ENCODE results near the gene KHK.

DNA sequence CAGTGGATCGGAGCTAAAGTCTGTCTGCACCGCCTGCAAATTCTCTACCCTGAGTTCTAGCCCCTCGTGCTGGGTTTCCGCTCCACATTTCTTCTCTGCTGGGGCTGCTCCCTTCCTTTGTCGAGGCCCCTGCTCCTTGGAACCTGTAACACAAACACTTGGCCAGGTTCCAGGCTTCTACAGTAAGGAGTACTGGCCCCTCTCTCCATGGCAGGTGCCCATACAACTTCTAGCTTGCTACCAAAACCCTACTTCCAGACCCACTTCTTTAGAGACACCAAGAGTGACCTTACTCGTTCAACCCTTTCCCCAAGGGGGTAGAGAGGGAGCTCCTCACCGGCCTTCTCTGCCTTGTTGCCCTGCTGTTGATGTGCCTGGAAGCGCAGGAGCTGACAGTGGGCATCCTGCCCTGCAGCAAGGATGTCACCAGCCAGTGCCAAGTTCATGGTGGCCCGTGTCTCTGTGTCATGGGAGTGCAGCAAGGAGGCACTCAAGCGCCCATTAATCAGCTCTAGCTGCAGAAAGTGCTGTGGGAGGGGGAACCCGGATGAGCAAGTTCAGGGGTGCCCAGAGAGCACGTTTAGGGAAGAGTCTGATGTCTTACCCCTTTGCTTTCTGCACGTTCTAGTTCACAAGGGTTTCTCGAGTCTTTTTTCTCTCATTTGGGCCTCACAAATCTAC lies 46.8 kb downstream of the KHK start:
- TF ChIP-seq, protein P1, sequence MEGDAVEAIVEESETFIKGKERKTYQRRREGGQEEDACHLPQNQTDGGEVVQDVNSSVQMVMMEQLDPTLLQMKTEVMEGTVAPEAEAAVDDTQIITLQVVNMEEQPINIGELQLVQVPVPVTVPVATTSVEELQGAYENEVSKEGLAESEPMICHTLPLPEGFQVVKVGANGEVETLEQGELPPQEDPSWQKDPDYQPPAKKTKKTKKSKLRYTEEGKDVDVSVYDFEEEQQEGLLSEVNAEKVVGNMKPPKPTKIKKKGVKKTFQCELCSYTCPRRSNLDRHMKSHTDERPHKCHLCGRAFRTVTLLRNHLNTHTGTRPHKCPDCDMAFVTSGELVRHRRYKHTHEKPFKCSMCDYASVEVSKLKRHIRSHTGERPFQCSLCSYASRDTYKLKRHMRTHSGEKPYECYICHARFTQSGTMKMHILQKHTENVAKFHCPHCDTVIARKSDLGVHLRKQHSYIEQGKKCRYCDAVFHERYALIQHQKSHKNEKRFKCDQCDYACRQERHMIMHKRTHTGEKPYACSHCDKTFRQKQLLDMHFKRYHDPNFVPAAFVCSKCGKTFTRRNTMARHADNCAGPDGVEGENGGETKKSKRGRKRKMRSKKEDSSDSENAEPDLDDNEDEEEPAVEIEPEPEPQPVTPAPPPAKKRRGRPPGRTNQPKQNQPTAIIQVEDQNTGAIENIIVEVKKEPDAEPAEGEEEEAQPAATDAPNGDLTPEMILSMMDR (IDR thresholded peaks at IDR 0.05): no peak
- TF ChIP-seq POLR2AphosphoS5 (IDR thresholded peaks at IDR 0.05) (no peak), POLR2A (IDR thresholded peaks at IDR 0.05) (no peak), EP300 (IDR thresholded peaks at IDR 0.05) (no peak)
